SK-N-SH (cell line): ENCODE data around the gene ARV1. TPM values are rescaled to one million over a fixed set of nuclear protein-coding genes. Genes with fewer than 3 reads are reported as not detected.

Experiments
- CTCF ChIA-PET: fragments of 300-600, 350-600 bp; formaldehyde crosslinking; extraction: SDS; loops from one replicate; lab custom pipeline; 2021; lab: Yijun Ruan, JAX
- POLR2A ChIA-PET: fragments of 350-600 bp; sonication (Branson Sonifier 250); formaldehyde crosslinking; extraction: SDS; loops from one replicate; lab custom pipeline; 2020; ENCODE audit warnings: antibody characterized with exemption, inconsistent platforms; lab: Yijun Ruan, JAX
- DNase-seq: peaks from one replicate; pipeline ENCODE4 v3.0.0; 2012
- H2AFZ ChIP-seq: fragments of 200-600 bp; sonication (generic); 2 replicates; pipeline ENCODE4 v1.8.1; 2016; ENCODE audit warnings: antibody characterized with exemption, mild to moderate bottlenecking, low read depth
- H3F3A ChIP-seq: fragments of 200-600 bp; sonication (generic); replicated peaks from 2 replicates; pipeline ENCODE3; 2016; ENCODE audit warnings: antibody characterized with exemption, mild to moderate bottlenecking; ENCODE audit not compliant: insufficient read depth
- H3K27ac ChIP-seq, 2 experiments: fragments of 200-500 bp in 1 of 2; fragments of 200-600 bp in 1 of 2; sonication (Bioruptor generic) in 1 of 2; sonication (generic), shearing (Covaris generic) in 1 of 2; 2 replicates each; pipeline versions ENCODE4 v1.5.1 to v1.6.1; 2014 to 2016; ENCODE audit warnings: low read depth in 2 of 2, inconsistent platforms in 1 of 2, low read length in 1 of 2, mild to moderate bottlenecking in 1 of 2, mixed read lengths in 1 of 2
- H3K27me3 ChIP-seq: fragments of 200-600 bp; sonication (generic), shearing (Covaris generic); 2 replicates; pipeline ENCODE4 v1.6.1; 2016; ENCODE audit warnings: mixed run types; ENCODE audit not compliant: insufficient read depth
- H3K36me3 ChIP-seq, 2 experiments: fragments of 200-500 bp in 1 of 2; fragments of 200-600 bp in 1 of 2; sonication (Bioruptor generic) in 1 of 2; sonication (generic) in 1 of 2; replicated peaks in 1 of 2; 2 replicates each; pipeline versions ENCODE3 to v1.5.1; 2014 to 2016; ENCODE audit warnings: low read length in 1 of 2, mild to moderate bottlenecking in 1 of 2; ENCODE audit not compliant: insufficient read depth in 2 of 2, control insufficient read depth in 1 of 2
- H3K4me1 ChIP-seq, 2 experiments: fragments of 200-500 bp in 1 of 2; fragments of 200-600 bp in 1 of 2; sonication (Bioruptor generic) in 1 of 2; sonication (generic), shearing (Covaris generic) in 1 of 2; 2 replicates each; pipeline versions ENCODE4 v1.5.1 to v1.6.1; 2014 to 2016; ENCODE audit warnings: low read depth in 1 of 2, low read length in 1 of 2, mixed run types in 1 of 2; ENCODE audit not compliant: insufficient read depth in 2 of 2, control insufficient read depth in 1 of 2
- H3K4me2 ChIP-seq: fragments of 200-600 bp; sonication (generic), shearing (Covaris generic); 2 replicates; pipeline ENCODE4 v1.6.1; 2017; ENCODE audit warnings: mixed run types
- H3K4me3 ChIP-seq, 2 experiments: fragments of 200-500 bp in 1 of 2; fragments of 200-600 bp in 1 of 2; sonication (Bioruptor generic) in 1 of 2; sonication (generic), shearing (Covaris generic) in 1 of 2; 2 replicates each; pipeline versions ENCODE4 v1.5.1 to v1.8.1; 2014 to 2016; ENCODE audit warnings: low read depth in 2 of 2, inconsistent platforms in 1 of 2, low read length in 1 of 2, mild to moderate bottlenecking in 1 of 2, mixed read lengths in 1 of 2, moderate library complexity in 1 of 2
- H3K79me2 ChIP-seq: fragments of 200-600 bp; sonication (generic); 2 replicates; pipeline ENCODE4 v1.8.1; 2017; ENCODE audit warnings: mild to moderate bottlenecking; ENCODE audit not compliant: insufficient read depth
- H3K9ac ChIP-seq: fragments of 200-600 bp; sonication (generic); 2 replicates; pipeline ENCODE4 v1.6.1; 2017; ENCODE audit warnings: mixed run types
- H3K9me2 ChIP-seq: fragments of 200-600 bp; sonication (generic); 2 replicates; pipeline ENCODE4 v1.6.1; 2017; ENCODE audit warnings: mixed run types
- H3K9me3 ChIP-seq: fragments of 200-600 bp; sonication (generic); 2 replicates; pipeline ENCODE4 v1.6.1; 2017; ENCODE audit warnings: mixed run types, mild to moderate bottlenecking, moderate library complexity
- H4K20me1 ChIP-seq: fragments of 200-600 bp; sonication (generic); 2 replicates; pipeline ENCODE4 v1.6.1; 2017; ENCODE audit warnings: mild to moderate bottlenecking, mixed run types; ENCODE audit not compliant: insufficient read depth
- CHD2 ChIP-seq: fragments of 150-350 bp; IDR thresholded peaks from 2 replicates; pipeline ENCODE4 v1.6.1; 2018; ENCODE audit warnings: low read length; ENCODE audit not compliant: partially characterized antibody
- EP300 ChIP-seq, 2 experiments: IDR thresholded peaks; 2 replicates each; pipeline versions ENCODE4 v1.4.0 to v1.6.1; 2012; ENCODE audit warnings: borderline replicate concordance in 1 of 2, low read depth in 1 of 2, low read length in 1 of 2
- FOSL2 ChIP-seq: IDR thresholded peaks from 2 replicates; pipeline ENCODE4 v1.4.0; 2012; ENCODE audit warnings: low read depth, mild to moderate bottlenecking, moderate library complexity, borderline replicate concordance
- FOXJ3 ChIP-seq: sonication (generic); formaldehyde crosslinking; IDR thresholded peaks from 2 replicates; pipeline ENCODE4 v1.5.1; 2020; ENCODE audit warnings: mild to moderate bottlenecking, missing genetic modification reagents
- GABPA ChIP-seq: IDR thresholded peaks from 2 replicates; pipeline ENCODE4 v1.4.0; 2012; ENCODE audit warnings: low read depth, mild to moderate bottlenecking
- JUND ChIP-seq: IDR thresholded peaks from 2 replicates; pipeline ENCODE4 v1.4.0; 2012
- MXI1 ChIP-seq: IDR thresholded peaks from 2 replicates; pipeline ENCODE4 v1.6.1; 2012; ENCODE audit warnings: mild to moderate bottlenecking, low read depth, low read length, improper control_type of control experiment
- NFIC ChIP-seq: IDR thresholded peaks from 2 replicates; pipeline ENCODE4 v1.4.0; 2012; ENCODE audit warnings: borderline replicate concordance
- POLR2AphosphoS5 ChIP-seq: IDR thresholded peaks from 2 replicates; pipeline ENCODE4 v1.6.1; 2012; ENCODE audit warnings: low read depth, low read length
- RCOR1 ChIP-seq: fragments of 150-350 bp; IDR thresholded peaks from 2 replicates; pipeline ENCODE4 v1.6.1; 2017; ENCODE audit warnings: antibody characterized with exemption, low read length
- RFX5 ChIP-seq: IDR thresholded peaks from 2 replicates; pipeline ENCODE4 v1.6.1; 2012; ENCODE audit warnings: mild to moderate bottlenecking, improper control_type of control experiment, low read length
- RXRA ChIP-seq: IDR thresholded peaks from 2 replicates; pipeline ENCODE4 v1.4.0; 2012; ENCODE audit warnings: low read depth, mild to moderate bottlenecking, borderline replicate concordance
- SIN3A ChIP-seq: IDR thresholded peaks from 2 replicates; pipeline ENCODE4 v1.6.1; 2012; ENCODE audit warnings: low read depth, mild to moderate bottlenecking, low read length, moderate library complexity, borderline replicate concordance
- TCF12 ChIP-seq: IDR thresholded peaks from 2 replicates; pipeline ENCODE4 v1.4.0; 2012
- TEAD4 ChIP-seq: IDR thresholded peaks from 2 replicates; pipeline ENCODE4 v1.4.0; 2012; ENCODE audit warnings: mild to moderate bottlenecking, borderline replicate concordance; ENCODE audit not compliant: insufficient read depth
- WGBS: methylation state at CpG from one replicate; pipeline ENCODE4 v1.1.6; 2017; ENCODE audit warnings: low lambda C conversion rate; 5-methylcytosine and 5-hydroxymethylcytosine counted together
- polyA plus RNA-seq, 3 experiments: library from polyadenylated mRNA; depleted of rRNA; stranded (reverse); fragments of >200 nt; gene quantifications; 2 replicates each; pipeline ENCODE4 v1.2.3, GENCODE V29; 2012
- TF ChIP-seq, protein P1 (sequence below): IDR thresholded peaks from 2 replicates; pipeline ENCODE4 v1.4.0; 2012; ENCODE audit warnings: low read depth, borderline replicate concordance
- TF ChIP-seq, protein P2 (sequence below): IDR thresholded peaks from 2 replicates; pipeline ENCODE4 v1.6.1; 2012; ENCODE audit warnings: mild to moderate bottlenecking, low read depth, low read length, moderate library complexity
- TF ChIP-seq, protein P3 (sequence below): fragments of 200-600 bp; sonication (generic); IDR thresholded peaks from 2 replicates; pipeline ENCODE4 v1.6.1; 2017; ENCODE audit warnings: antibody characterized with exemption, mild to moderate bottlenecking, moderate library complexity
- TF ChIP-seq, protein P4 (sequence below): IDR thresholded peaks from 2 replicates; pipeline ENCODE4; 2012
- TF ChIP-seq, protein P5 (sequence below): IDR thresholded peaks from 2 replicates; pipeline ENCODE4 v1.4.0; 2012; ENCODE audit warnings: low read depth
- TF ChIP-seq, protein P6 (sequence below): IDR thresholded peaks from 2 replicates; pipeline ENCODE4 v1.4.0; 2012; ENCODE audit warnings: low read depth, borderline replicate concordance
- TF ChIP-seq, protein P7 (sequence below): fragments of 150-350 bp; IDR thresholded peaks from 2 replicates; pipeline ENCODE4 v1.6.1; 2016; ENCODE audit warnings: mild to moderate bottlenecking, low read depth, low read length

ARV1 gene
- polyA plus RNA-seq, 1 of the 3 experiments (the other 2 are of a cell fraction) = 26.7 TPM

DNA sequence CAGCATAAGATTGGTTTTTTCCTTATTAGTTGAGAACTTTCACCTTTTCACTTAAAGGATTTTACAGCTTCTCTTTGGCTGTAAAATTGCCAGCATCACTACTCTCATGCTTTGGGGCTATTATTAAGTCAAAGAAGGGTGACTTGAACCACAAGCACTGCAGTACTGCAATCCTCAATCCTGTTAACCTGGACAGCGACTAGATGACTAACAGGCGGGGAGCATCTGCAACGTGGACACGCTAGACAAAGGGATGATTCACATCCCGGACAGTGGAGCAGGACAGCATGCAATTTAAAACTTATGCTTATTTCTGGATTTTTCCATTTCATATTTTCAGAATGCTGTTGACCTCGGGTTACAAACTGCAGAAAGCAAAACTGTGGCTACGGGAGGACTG, 8.1 kb downstream of the ARV1 start:
- DNase-seq = no peak
- Histone ChIP-seq H3K9ac (no peak overlapping the region), H3K27ac (peak overlapping the region; percentile 6 to 33; a peak in 2 of 4 replicates)

More for the DNA sequence above, 8.1 kb downstream of the ARV1 start:
- CTCF ChIA-PET = interaction anchor here (1.0 kb wide), 1 partner anchor 223 kb away, joined by 3 read pairs; no protein-coding TSS in a partner anchor
- no peaks in the 10 kb centered on the region for H3K27me3 ChIP-seq
- 26% methylated on average over 7 of the region's 7 CpGs for WGBS
- H3K4me2 ChIP-seq = no peak overlapping the region; the same call in 1 of the 2 replicates
- H3K4me1 ChIP-seq = peaks cover 0 to 4% of the 10 kb centered on the region in 2 experiments; a peak in 1 of 4 replicates
- H3K4me3 ChIP-seq = no peak overlapping the region
- POLR2A ChIA-PET = no interaction called here
- H3K79me2 ChIP-seq = peaks cover 23% of the 10 kb centered on the region
- H2AFZ ChIP-seq = peak overlapping the region; percentile 27; the same call in 1 of the 2 replicates
- H4K20me1 ChIP-seq = 0 out of 2 replicates have a peak, but pooled peaks cover 3% of the 10 kb centered on the region
- peaks cover 5% of the 10 kb centered on the region for H3F3A ChIP-seq
- H3K36me3 ChIP-seq = peaks cover 17 to 38% of the 10 kb centered on the region in 2 experiments
- TF ChIP-seq RXRA (no peak; the same call in 1 of the 2 replicates), TEAD4 (no peak), JUND (peak; percentile 71), FOSL2 (peak; percentile 77), EP300 (IDR thresholded peaks at IDR 0.05; ENCODE audit: borderline replicate concordance in 1 of 2, low read depth in 1 of 2, low read length in 1 of 2) (no peak), NFIC (no peak), MXI1 (0 out of 2 replicates have a peak, but pooled peaks have one; percentile 46), CHD2 (no peak), GABPA (no peak), FOXJ3 (no peak), POLR2AphosphoS5 (no peak; the same call in 1 of the 2 replicates), TCF12 (peak; percentile 70; the same call in 1 of the 2 replicates), RFX5 (no peak), SIN3A (peak; percentile 76), RCOR1 (no peak)
- TF ChIP-seq, protein P1, sequence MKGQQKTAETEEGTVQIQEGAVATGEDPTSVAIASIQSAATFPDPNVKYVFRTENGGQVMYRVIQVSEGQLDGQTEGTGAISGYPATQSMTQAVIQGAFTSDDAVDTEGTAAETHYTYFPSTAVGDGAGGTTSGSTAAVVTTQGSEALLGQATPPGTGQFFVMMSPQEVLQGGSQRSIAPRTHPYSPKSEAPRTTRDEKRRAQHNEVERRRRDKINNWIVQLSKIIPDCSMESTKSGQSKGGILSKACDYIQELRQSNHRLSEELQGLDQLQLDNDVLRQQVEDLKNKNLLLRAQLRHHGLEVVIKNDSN = 0 out of 2 replicates have a peak, but pooled peaks have one; percentile 7
- TF ChIP-seq, protein P2, sequence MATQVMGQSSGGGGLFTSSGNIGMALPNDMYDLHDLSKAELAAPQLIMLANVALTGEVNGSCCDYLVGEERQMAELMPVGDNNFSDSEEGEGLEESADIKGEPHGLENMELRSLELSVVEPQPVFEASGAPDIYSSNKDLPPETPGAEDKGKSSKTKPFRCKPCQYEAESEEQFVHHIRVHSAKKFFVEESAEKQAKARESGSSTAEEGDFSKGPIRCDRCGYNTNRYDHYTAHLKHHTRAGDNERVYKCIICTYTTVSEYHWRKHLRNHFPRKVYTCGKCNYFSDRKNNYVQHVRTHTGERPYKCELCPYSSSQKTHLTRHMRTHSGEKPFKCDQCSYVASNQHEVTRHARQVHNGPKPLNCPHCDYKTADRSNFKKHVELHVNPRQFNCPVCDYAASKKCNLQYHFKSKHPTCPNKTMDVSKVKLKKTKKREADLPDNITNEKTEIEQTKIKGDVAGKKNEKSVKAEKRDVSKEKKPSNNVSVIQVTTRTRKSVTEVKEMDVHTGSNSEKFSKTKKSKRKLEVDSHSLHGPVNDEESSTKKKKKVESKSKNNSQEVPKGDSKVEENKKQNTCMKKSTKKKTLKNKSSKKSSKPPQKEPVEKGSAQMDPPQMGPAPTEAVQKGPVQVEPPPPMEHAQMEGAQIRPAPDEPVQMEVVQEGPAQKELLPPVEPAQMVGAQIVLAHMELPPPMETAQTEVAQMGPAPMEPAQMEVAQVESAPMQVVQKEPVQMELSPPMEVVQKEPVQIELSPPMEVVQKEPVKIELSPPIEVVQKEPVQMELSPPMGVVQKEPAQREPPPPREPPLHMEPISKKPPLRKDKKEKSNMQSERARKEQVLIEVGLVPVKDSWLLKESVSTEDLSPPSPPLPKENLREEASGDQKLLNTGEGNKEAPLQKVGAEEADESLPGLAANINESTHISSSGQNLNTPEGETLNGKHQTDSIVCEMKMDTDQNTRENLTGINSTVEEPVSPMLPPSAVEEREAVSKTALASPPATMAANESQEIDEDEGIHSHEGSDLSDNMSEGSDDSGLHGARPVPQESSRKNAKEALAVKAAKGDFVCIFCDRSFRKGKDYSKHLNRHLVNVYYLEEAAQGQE = peak; percentile 94
- TF ChIP-seq, protein P3, sequence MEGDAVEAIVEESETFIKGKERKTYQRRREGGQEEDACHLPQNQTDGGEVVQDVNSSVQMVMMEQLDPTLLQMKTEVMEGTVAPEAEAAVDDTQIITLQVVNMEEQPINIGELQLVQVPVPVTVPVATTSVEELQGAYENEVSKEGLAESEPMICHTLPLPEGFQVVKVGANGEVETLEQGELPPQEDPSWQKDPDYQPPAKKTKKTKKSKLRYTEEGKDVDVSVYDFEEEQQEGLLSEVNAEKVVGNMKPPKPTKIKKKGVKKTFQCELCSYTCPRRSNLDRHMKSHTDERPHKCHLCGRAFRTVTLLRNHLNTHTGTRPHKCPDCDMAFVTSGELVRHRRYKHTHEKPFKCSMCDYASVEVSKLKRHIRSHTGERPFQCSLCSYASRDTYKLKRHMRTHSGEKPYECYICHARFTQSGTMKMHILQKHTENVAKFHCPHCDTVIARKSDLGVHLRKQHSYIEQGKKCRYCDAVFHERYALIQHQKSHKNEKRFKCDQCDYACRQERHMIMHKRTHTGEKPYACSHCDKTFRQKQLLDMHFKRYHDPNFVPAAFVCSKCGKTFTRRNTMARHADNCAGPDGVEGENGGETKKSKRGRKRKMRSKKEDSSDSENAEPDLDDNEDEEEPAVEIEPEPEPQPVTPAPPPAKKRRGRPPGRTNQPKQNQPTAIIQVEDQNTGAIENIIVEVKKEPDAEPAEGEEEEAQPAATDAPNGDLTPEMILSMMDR = no peak
- TF ChIP-seq, protein P4, sequence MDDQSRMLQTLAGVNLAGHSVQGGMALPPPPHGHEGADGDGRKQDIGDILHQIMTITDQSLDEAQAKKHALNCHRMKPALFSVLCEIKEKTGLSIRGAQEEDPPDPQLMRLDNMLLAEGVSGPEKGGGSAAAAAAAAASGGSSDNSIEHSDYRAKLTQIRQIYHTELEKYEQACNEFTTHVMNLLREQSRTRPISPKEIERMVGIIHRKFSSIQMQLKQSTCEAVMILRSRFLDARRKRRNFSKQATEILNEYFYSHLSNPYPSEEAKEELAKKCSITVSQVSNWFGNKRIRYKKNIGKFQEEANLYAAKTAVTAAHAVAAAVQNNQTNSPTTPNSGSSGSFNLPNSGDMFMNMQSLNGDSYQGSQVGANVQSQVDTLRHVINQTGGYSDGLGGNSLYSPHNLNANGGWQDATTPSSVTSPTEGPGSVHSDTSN = peak; percentile 54
- TF ChIP-seq, protein P5, sequence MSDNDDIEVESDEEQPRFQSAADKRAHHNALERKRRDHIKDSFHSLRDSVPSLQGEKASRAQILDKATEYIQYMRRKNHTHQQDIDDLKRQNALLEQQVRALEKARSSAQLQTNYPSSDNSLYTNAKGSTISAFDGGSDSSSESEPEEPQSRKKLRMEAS = peak; percentile 92
- TF ChIP-seq, protein P6, sequence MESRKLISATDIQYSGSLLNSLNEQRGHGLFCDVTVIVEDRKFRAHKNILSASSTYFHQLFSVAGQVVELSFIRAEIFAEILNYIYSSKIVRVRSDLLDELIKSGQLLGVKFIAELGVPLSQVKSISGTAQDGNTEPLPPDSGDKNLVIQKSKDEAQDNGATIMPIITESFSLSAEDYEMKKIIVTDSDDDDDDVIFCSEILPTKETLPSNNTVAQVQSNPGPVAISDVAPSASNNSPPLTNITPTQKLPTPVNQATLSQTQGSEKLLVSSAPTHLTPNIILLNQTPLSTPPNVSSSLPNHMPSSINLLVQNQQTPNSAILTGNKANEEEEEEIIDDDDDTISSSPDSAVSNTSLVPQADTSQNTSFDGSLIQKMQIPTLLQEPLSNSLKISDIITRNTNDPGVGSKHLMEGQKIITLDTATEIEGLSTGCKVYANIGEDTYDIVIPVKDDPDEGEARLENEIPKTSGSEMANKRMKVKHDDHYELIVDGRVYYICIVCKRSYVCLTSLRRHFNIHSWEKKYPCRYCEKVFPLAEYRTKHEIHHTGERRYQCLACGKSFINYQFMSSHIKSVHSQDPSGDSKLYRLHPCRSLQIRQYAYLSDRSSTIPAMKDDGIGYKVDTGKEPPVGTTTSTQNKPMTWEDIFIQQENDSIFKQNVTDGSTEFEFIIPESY = no peak
- TF ChIP-seq, protein P7, sequence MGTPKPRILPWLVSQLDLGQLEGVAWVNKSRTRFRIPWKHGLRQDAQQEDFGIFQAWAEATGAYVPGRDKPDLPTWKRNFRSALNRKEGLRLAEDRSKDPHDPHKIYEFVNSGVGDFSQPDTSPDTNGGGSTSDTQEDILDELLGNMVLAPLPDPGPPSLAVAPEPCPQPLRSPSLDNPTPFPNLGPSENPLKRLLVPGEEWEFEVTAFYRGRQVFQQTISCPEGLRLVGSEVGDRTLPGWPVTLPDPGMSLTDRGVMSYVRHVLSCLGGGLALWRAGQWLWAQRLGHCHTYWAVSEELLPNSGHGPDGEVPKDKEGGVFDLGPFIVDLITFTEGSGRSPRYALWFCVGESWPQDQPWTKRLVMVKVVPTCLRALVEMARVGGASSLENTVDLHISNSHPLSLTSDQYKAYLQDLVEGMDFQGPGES = no peak
- H3K9me2 ChIP-seq = no peaks in the 10 kb centered on the region
- no peaks in the 10 kb centered on the region for H3K9me3 ChIP-seq
